NT2/D1 (cell line): ENCODE results near the gene GDF15.

Source experiments
- DNase-seq: peaks from one replicate; pipeline ENCODE4 v3.0.0-alpha.2; 2011; ENCODE audit warnings: low read depth, low spot score
- H3K27me3 ChIP-seq: 2 replicates; pipeline ENCODE4 v1.6.0; 2011; ENCODE audit warnings: mild to moderate bottlenecking; ENCODE audit not compliant: insufficient read length, insufficient read depth
- H3K36me3 ChIP-seq: 2 replicates; pipeline ENCODE4 v1.6.1; 2011; ENCODE audit warnings: mild to moderate bottlenecking, low read length, mixed read lengths; ENCODE audit not compliant: insufficient read depth, insufficient read length
- H3K4me1 ChIP-seq: 2 replicates; pipeline ENCODE4 v1.5.1; 2011; ENCODE audit not compliant: insufficient read depth, insufficient read length
- H3K4me3 ChIP-seq: 2 replicates; pipeline ENCODE4 v1.5.1; 2011; ENCODE audit warnings: low read depth; ENCODE audit not compliant: insufficient read length
- H3K9ac ChIP-seq: 2 replicates; pipeline ENCODE4 v1.6.0; 2011; ENCODE audit warnings: low read depth; ENCODE audit not compliant: insufficient read length
- H3K9me3 ChIP-seq: 2 replicates; pipeline ENCODE4 v1.5.1; 2011; ENCODE audit warnings: mild to moderate bottlenecking, low read length; ENCODE audit not compliant: insufficient read depth
- SUZ12 ChIP-seq: IDR thresholded peaks from 2 replicates; pipeline ENCODE4 v1.6.1; 2011; ENCODE audit not compliant: insufficient read length, insufficient read depth; ENCODE audit errors: extremely low read depth
- YY1 ChIP-seq: IDR thresholded peaks from 2 replicates; pipeline ENCODE4 v1.6.1; 2011; ENCODE audit not compliant: insufficient read length, insufficient read depth
- ZNF274 ChIP-seq: IDR thresholded peaks from 2 replicates; pipeline ENCODE4 v1.6.1; 2011; ENCODE audit warnings: mild to moderate bottlenecking, low read depth, low read length

Gene GDF15

DNA sequence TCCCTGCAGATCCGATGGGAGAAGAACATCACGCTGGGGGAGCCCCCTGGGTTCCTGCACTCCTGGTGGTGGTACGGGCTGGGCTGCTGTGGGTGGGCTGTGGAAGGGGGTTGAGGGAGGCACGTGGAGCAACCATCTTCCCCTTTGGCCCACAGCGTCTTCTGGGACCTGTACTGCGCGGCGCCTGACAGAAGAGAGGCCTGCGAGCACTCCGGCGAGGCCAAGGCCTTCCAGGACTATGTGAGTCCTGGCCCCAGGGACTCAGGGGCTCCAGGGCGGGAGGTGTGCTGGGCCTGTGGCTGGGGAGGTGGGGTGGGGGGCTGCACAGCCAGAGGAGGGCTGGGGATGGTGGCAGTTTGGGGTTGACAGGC is 41.8 kb downstream of the GDF15 start:
- Histone ChIP-seq H3K36me3 (no peaks in the 10 kb centered on the region), H3K27me3 (peaks cover 7% of the 10 kb centered on the region), H3K9ac (peak overlapping the region; percentile 59), H3K4me3 (no peak overlapping the region), H3K9me3 (no peaks in the 10 kb centered on the region), H3K4me1 (peaks cover 63% of the 10 kb centered on the region)
- no peak for DNase-seq
- TF ChIP-seq ZNF274: no peak
- no peak for TF ChIP-seq SUZ12
- no peak for TF ChIP-seq YY1

DNA sequence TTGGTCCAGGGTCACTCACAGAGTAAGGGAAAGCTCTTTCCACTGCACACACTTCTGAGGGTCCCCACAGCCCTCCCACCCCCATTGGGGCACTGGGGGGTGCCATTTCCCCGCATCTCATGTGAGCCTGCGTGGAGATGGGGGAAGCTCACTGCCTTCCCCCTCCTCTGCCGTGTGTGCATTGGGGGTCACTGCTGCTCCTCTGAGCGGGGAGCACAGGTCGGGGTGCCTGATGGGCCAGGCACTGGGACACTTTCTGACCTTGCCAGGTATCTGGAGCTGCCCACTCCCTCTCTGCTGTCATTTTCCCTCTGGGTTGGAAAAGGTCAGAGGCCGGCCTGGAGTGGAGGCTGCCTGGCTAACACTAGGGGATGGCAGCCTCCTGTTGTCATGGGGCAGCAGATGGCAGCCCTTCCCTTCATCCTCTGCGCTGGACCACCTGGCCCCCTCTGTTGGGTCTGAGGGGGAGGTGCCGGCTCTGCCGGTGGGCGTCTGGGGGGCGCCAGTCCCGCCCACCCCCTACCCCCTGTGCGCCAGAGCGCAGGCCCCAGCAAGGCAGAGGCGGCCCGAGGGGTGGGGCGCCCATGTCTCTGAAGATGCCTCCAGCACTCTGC is 42.3 kb downstream of the GDF15 start:
- TF ChIP-seq ZNF274: no peak
- TF ChIP-seq YY1: no peak
- no peak for TF ChIP-seq SUZ12
- H3K4me3 ChIP-seq: peak overlapping the region; percentile 45
- H3K9me3 ChIP-seq: no peaks in the 10 kb centered on the region
- no peaks in the 10 kb centered on the region for H3K36me3 ChIP-seq
- peak overlapping the region; percentile 59 for H3K9ac ChIP-seq
- DNase-seq: no peak
- peaks cover 2% of the 10 kb centered on the region for H3K27me3 ChIP-seq
- peaks cover 61% of the 10 kb centered on the region for H3K4me1 ChIP-seq

DNA sequence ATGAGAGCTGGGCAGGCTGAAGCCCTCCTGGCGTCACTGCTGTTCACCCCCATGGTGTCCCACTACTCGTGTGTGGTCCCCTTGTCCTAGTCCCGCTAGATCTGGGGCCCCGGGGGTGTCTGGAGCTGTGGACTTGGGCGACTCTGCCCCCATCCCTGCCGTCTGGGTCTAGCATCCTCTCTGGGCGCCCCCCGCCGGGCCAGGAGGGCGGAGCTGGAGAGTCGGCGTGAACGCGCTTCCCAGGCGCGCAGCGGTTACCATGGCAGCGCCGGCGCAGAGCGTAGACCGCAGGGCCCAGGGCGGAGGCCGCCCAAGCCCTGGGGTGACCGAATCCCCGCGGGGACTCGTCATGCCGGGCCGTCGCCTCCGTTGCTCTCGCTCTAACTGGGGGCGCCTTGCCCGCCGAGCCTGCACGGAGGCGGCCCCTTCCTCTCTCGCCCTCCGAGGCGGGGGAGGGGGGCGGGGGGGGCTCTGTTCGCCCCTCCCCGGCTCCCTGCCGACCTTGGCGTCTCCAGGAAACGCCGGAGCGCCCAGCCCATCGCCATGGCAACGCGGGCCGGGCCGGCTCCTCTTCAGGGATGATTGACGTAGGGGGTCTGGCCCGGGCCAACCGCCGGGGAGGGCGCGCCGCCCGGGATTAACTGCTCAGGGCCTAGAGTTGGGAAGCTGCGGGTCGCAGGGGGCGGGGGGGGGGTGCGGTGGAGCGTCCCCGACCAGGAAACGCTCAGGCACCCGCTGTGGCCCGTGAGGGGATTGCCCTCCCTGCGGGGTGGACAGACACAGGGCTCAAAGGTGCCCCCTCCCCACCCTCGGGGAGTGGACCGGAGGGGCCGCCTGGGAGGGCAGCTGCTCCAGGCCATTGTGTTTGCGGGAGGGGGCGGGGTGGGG is 43.1 kb downstream of the GDF15 start:
- no peaks in the 10 kb centered on the region for H3K36me3 ChIP-seq
- peak overlapping the region; percentile 59 for H3K9ac ChIP-seq
- H3K4me1 ChIP-seq: peaks cover 54% of the 10 kb centered on the region
- no peaks in the 10 kb centered on the region for H3K9me3 ChIP-seq
- TF ChIP-seq YY1 (no peak), SUZ12 (no peak), ZNF274 (no peak)
- H3K27me3 ChIP-seq: no peaks in the 10 kb centered on the region
- peak overlapping the region; percentile 45 for H3K4me3 ChIP-seq
- peak; percentile 88 for DNase-seq

DNA sequence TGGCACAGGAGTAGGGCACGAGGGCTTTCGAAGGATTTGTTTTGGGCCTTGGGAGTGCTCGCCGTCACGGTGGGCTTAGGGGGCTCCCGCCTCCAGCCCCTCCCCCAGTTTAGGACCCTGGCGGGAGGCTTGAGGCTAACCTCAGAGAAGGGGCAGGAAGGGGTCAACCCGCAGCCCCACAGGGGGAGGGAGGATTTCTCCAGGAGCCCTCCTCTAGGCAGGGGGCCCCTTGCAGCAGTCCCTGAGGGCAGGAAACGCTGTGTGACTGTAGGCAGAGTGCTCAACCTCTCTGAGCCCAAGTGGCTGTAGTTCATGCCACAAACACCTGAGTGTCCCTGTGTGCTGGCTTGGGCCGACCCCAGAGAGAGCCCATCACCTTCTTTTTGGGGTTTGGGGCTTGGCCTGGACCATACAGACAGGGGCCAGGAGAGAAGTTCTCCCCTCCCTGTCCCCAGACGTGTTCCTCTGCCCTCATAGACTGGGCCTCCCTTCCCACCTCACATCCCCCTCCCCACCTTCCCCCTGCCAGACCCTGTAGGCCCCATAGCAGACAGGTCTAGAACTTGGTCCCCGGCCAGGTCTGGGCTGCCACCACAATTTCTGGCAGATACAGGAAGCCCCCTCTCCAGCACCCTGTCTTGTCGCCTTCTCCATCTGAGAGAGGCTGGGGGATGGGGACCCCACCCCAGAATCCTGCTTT is 43.9 kb downstream of the GDF15 start:
- Histone ChIP-seq H3K4me3 (peak overlapping the region; percentile 8), H3K4me1 (peaks cover 53% of the 10 kb centered on the region), H3K27me3 (no peaks in the 10 kb centered on the region), H3K36me3 (peaks cover 6% of the 10 kb centered on the region), H3K9me3 (no peaks in the 10 kb centered on the region), H3K9ac (peak overlapping the region; percentile 44)
- no peak for TF ChIP-seq YY1
- no peak for TF ChIP-seq SUZ12
- DNase-seq: no peak

DNA sequence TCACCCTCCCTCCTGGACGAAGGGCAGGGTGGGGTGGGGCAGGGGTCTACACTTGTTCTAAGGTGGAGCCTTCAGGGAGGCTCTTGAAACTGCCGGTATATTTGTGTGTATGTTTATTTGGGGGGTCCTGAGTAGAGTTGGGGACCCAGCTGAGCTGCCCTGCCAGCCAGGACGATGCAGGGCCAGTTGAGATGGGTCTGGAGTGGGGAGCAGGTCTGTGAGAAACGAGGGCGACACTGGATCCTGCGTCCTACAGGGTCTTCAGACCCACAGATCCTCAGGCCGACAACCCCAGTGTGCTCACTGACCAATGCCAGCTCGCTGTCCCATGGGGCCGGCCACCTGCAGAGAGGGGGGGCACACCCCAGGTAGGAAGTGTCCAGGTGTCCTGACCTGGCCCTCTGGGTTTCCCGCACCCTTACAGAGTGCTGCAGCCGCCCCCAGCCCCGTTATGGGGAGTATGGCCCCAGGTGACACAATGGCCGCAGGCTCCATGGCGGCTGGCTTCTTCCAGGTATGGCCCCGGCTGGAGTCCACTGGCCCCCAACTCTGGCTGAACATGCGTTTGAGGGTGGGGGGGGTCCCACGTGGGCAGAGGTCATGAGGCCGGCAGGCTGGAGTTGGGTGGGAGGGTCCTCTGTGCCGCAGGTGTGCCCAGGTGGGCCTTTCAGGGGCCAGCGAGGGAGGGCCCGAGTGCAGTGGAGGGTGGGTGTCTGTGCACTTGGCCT is 44.6 kb downstream of the GDF15 start:
- no peak for TF ChIP-seq YY1
- TF ChIP-seq ZNF274: no peak
- no peak for TF ChIP-seq SUZ12
- H3K9me3 ChIP-seq: no peaks in the 10 kb centered on the region
- DNase-seq: no peak

DNA sequence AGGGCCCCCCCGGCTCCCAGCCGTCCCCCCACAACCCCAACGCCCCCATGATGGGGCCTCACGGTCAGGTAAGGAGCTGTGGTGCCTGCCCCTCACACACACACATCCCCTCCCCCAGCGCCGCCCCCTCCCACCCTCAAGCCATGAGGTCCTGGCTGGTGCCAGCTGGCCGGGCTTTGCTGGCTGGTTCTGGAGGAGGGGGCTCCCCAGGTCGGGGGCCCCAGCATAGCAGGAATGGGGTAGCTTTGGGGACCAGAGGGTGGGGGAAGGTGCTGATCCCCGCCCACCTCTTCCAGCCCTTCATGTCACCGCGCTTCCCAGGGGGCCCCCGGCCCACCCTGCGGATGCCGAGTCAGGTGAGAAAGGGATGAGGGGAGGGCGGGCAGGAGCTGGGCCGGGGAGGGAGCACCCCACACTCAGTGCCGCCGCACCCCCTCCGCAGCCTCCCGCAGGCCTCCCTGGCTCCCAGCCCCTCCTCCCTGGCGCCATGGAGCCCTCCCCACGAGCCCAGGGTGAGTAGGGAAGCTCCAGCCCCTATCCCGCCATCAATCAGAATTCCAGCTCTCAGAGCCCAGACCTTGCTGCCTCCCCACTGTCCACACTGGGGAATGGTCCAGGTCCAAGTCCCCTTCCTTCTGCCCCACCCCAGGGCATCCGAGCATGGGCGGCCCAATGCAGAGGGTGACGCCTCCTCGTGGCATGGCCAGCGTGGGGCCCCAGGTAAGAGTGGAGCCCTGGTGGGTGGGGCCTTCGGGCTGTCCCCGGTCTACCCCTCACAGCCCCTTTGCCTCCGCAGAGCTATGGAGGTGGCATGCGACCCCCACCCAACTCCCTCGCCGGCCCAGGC is 45.6 kb downstream of the GDF15 start:
- H3K27me3 ChIP-seq: no peaks in the 10 kb centered on the region
- H3K9ac ChIP-seq: peak overlapping the region; percentile 66
- no peak for DNase-seq
- TF ChIP-seq ZNF274: no peak
- no peak for TF ChIP-seq YY1
- no peak for TF ChIP-seq SUZ12
- no peaks in the 10 kb centered on the region for H3K9me3 ChIP-seq
- no peak overlapping the region for H3K4me3 ChIP-seq
- peaks cover 23% of the 10 kb centered on the region for H3K36me3 ChIP-seq
- H3K4me1 ChIP-seq: peaks cover 51% of the 10 kb centered on the region

More for the DNA sequence above, 44.6 kb downstream of the GDF15 start:
- Histone ChIP-seq H3K4me3 (no peak overlapping the region), H3K36me3 (peaks cover 14% of the 10 kb centered on the region), H3K4me1 (peaks cover 52% of the 10 kb centered on the region), H3K9ac (no peak overlapping the region), H3K27me3 (no peaks in the 10 kb centered on the region)
